Measurements from ENCODE around the gene KCNAB2. TPM values are rescaled to one million over a fixed set of nuclear protein-coding genes. Genes with fewer than 3 reads are reported as not detected.

Gene KCNAB2
- total and polyA plus RNA-seq, 2 experiments from 2014 or later = 3.9 to 4.8 TPM

DNA sequence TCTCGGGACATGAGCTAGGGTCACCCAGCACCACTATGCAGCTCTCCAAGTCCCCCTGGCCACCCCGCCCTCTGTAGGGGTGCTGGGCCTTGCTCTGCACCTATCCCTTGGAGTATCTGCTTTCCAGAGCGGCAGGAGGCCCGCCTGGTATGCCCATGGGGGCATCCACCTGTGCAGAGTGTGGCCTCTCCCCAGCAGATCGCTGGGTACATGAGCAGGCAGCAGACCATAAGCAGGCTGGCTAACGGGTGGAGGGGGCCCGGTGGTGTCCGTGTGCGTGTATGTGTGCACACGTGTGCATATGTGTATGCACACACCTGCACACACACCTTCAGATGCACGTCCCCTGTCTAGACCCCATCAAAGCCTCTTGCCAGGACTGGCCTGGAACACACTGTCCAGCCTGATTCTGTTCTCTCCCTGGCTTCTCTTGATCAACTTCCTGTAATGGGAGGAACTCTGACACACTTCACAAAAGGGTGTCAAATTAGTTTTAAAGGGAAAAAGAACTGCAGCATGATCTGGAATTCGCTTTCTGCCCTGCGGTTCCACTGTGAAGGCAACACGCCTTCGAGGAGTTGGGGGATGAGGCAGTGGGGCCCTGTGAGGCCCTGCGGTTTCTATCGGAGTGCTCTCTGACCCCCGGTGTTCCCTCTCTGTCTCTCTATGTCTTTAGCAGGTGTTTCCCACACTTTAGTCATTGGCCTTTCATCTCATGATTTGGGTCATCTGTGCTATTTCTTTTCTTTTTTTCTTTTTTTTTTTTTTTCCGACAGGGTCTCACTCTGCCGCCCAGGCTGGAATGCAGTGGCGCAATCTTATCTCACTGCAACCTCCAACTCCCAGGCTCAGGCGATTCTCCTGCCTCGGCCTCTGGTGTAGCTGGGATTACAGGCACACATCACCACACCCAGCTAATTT lies 36.3 kb upstream of the KCNAB2 start:
- no peaks in the 10 kb centered on the region for H4K20me1 ChIP-seq (ENCODE audit: insufficient read depth)
- no peaks in the 10 kb centered on the region for H3K4me1 ChIP-seq (ENCODE audit: insufficient read depth)
- H3K4me3 ChIP-seq = no peak overlapping the region
- in situ Hi-C loops (cut with MboI) = no loop called here
- H3K36me3 ChIP-seq (ENCODE audit: low read depth) = no peaks in the 10 kb centered on the region
- WGBS, 2 experiments (ENCODE audit: low coverage in 1 of 2, low lambda C conversion rate in 2 of 2, missing lambda C conversion rate in 2 of 2) = 85% methylated on average over 20 to 23 of the region's 23 CpGs
- no peak overlapping the region for H3K9ac ChIP-seq
- no peak overlapping the region for H3K4me2 ChIP-seq (ENCODE audit: unreplicated experiment)
- TF ChIP-seq EZH2 (IDR thresholded peaks at IDR 0.05; ENCODE audit: insufficient read depth, poor library complexity, severe bottlenecking) (no peak), EZH2phosphoT487 (IDR thresholded peaks at IDR 0.05; ENCODE audit: insufficient read depth, low read depth) (no peak)
- H3K9me2 ChIP-seq (ENCODE audit: insufficient read depth) = no peaks in the 10 kb centered on the region
- no peak overlapping the region for H3K27ac ChIP-seq
- no peaks in the 10 kb centered on the region for H3K9me3 ChIP-seq (ENCODE audit: low read depth)
- no peak for DNase-seq
- no peaks in the 10 kb centered on the region for H3K79me2 ChIP-seq (ENCODE audit: insufficient read depth)
- H3K27me3 ChIP-seq (replicated peaks; ENCODE audit: insufficient read depth) = no peaks in the 10 kb centered on the region
- H2AFZ ChIP-seq = no peak overlapping the region
- H3F3A ChIP-seq (ENCODE audit: insufficient read depth) = no peaks in the 10 kb centered on the region

DNA sequence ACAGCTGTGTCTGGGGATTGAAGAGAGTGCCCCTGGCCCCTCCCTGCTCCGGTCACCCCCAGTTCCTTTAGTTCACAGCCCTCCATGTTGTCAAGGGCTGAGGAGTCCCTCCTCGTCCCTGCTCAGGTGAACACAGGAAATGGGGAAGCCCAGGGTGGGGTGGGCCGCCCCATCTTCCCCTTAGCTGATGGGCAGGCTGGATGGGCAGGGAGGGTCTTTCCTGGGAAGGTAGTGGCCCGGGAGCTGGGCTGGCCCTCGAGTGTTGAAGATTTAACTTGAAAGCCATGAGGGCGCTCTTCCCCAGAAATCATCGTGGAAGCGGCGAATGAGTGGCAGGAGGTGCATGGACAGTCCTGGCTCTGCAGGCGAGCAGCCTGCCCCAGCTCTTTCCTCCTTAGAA lies 35.1 kb upstream of the KCNAB2 start:
- no peaks in the 10 kb centered on the region for H3K79me2 ChIP-seq (ENCODE audit: insufficient read depth)
- H3K4me1 ChIP-seq (ENCODE audit: insufficient read depth) = no peaks in the 10 kb centered on the region
- no peaks in the 10 kb centered on the region for H3K27me3 ChIP-seq (replicated peaks; ENCODE audit: insufficient read depth)
- no peak overlapping the region for H3K4me2 ChIP-seq (ENCODE audit: unreplicated experiment)
- no peaks in the 10 kb centered on the region for H3F3A ChIP-seq (ENCODE audit: insufficient read depth)
- H3K36me3 ChIP-seq (ENCODE audit: low read depth) = no peaks in the 10 kb centered on the region
- TF ChIP-seq EZH2phosphoT487 (IDR thresholded peaks at IDR 0.05; ENCODE audit: insufficient read depth, low read depth) = no peak
- TF ChIP-seq EZH2 (IDR thresholded peaks at IDR 0.05; ENCODE audit: insufficient read depth, poor library complexity, severe bottlenecking) = no peak
- no peak overlapping the region for H2AFZ ChIP-seq
- H3K4me3 ChIP-seq = no peak overlapping the region
- WGBS, 2 experiments (ENCODE audit: low coverage in 1 of 2, low lambda C conversion rate in 2 of 2, missing lambda C conversion rate in 2 of 2) = 79 to 85% methylated on average over 9 to 10 of the region's 10 CpGs
- no peak overlapping the region for H3K27ac ChIP-seq
- no peaks in the 10 kb centered on the region for H3K9me2 ChIP-seq (ENCODE audit: insufficient read depth)
- DNase-seq = no peak
- H3K9ac ChIP-seq = no peak overlapping the region
- no peaks in the 10 kb centered on the region for H3K9me3 ChIP-seq (ENCODE audit: low read depth)
- in situ Hi-C loops (cut with MboI) = no loop called here
- no peaks in the 10 kb centered on the region for H4K20me1 ChIP-seq (ENCODE audit: insufficient read depth)

DNA sequence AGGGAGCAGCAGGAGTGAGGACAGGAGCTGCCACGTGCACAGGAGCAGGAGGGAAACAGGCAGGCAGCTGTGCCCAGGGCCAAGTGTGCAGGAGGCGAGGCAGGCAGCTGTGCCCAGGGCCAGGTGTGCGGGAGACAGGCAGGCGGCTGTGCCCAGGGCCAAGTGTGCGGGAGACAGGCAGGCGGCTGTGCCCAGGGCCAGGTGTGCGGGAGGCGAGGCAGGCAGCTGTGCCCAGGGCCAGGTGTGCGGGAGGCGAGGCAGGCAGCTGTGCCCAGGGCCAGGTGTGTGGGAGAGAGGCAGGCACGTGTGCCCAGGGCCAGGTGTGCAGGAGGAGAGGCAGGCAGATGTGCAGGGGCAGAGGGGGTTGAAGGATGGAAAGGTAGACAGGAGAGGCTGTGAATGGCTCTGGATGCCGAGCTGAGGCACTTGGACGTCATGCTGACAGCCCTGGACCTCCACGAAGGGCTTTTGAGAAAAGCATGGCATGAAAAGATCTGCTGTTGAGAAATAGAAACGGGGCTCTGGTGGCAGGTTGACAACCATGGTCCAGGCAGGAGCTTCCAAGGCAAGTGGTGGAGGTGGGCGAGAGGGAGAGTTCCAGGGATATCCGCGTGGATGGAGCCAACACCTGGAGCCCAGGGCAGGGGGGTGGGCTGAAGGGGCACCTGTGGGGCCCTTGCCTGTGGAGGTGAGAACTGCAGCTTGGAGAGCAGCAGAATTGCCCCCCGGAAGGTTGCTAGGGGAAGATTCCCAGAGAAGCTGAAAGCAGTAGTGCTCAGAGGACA lies 34.3 kb upstream of the KCNAB2 start:
- no peaks in the 10 kb centered on the region for H3K4me1 ChIP-seq (ENCODE audit: insufficient read depth)
- WGBS, 2 experiments (ENCODE audit: low coverage in 1 of 2, low lambda C conversion rate in 2 of 2, missing lambda C conversion rate in 2 of 2) = 87 to 91% methylated on average over 12 to 19 of the region's 19 CpGs

DNA sequence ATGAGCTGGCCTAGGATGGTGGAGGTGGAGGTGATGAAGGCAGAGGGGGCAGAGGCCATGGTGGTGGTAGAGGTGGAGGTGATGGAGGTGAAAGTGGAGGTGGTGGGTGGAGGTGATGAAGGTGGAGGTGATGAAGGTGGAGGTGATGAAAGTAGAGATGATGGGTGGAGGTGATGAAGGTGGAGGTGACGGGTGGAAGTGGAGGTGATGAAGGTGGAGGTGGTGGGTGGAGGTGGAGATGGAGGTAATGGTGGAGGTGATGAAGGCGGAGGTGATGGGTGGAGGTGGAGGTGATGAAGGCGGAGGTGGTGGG lies 33.8 kb upstream of the KCNAB2 start:
- no peak overlapping the region for H3K4me3 ChIP-seq
- no peak overlapping the region for H3K27ac ChIP-seq
- no peaks in the 10 kb centered on the region for H4K20me1 ChIP-seq (ENCODE audit: insufficient read depth)
- in situ Hi-C loops (cut with MboI) = no loop called here
- H3K9ac ChIP-seq = no peak overlapping the region
- no peaks in the 10 kb centered on the region for H3K9me3 ChIP-seq (ENCODE audit: low read depth)
- DNase-seq = no peak
- H3K4me1 ChIP-seq (ENCODE audit: insufficient read depth) = no peaks in the 10 kb centered on the region
- no peaks in the 10 kb centered on the region for H3F3A ChIP-seq (ENCODE audit: insufficient read depth)
- 94% methylated on average over 3 of the region's 3 CpGs; no CpG with 5 or more reads in 1 of the 2 experiments for WGBS, 2 experiments (ENCODE audit: low coverage in 1 of 2, low lambda C conversion rate in 2 of 2, missing lambda C conversion rate in 2 of 2)
- no peaks in the 10 kb centered on the region for H3K79me2 ChIP-seq (ENCODE audit: insufficient read depth)
- H3K27me3 ChIP-seq (replicated peaks; ENCODE audit: insufficient read depth) = no peaks in the 10 kb centered on the region
- no peaks in the 10 kb centered on the region for H3K36me3 ChIP-seq (ENCODE audit: low read depth)
- H2AFZ ChIP-seq = no peak overlapping the region
- no peaks in the 10 kb centered on the region for H3K9me2 ChIP-seq (ENCODE audit: insufficient read depth)
- TF ChIP-seq EZH2phosphoT487 (IDR thresholded peaks at IDR 0.05; ENCODE audit: insufficient read depth, low read depth) = no peak
- TF ChIP-seq EZH2 (IDR thresholded peaks at IDR 0.05; ENCODE audit: insufficient read depth, poor library complexity, severe bottlenecking) = no peak
- H3K4me2 ChIP-seq (ENCODE audit: unreplicated experiment) = no peak overlapping the region

More for the DNA sequence above, 34.3 kb upstream of the KCNAB2 start:
- TF ChIP-seq EZH2phosphoT487 (IDR thresholded peaks at IDR 0.05; ENCODE audit: insufficient read depth, low read depth) (no peak), EZH2 (IDR thresholded peaks at IDR 0.05; ENCODE audit: insufficient read depth, poor library complexity, severe bottlenecking) (no peak)
- DNase-seq = no peak
- Histone ChIP-seq H3K9me3 (ENCODE audit: low read depth) (no peaks in the 10 kb centered on the region), H3K4me2 (ENCODE audit: unreplicated experiment) (no peak overlapping the region), H3K27ac (no peak overlapping the region), H3K9me2 (ENCODE audit: insufficient read depth) (no peaks in the 10 kb centered on the region), H3K9ac (no peak overlapping the region), H3K79me2 (ENCODE audit: insufficient read depth) (no peaks in the 10 kb centered on the region), H3F3A (ENCODE audit: insufficient read depth) (no peaks in the 10 kb centered on the region), H3K4me3 (no peak overlapping the region), H2AFZ (no peak overlapping the region), H3K36me3 (ENCODE audit: low read depth) (no peaks in the 10 kb centered on the region), H3K27me3 (replicated peaks; ENCODE audit: insufficient read depth) (no peaks in the 10 kb centered on the region), H4K20me1 (ENCODE audit: insufficient read depth) (no peaks in the 10 kb centered on the region)
- in situ Hi-C loops (cut with MboI) = no loop called here

Data from GM23248 (cell line).